GM18909 (cell line): ENCODE data around the gene ADAM19.

Experiments
- ATAC-seq: cut with Tn5 transposase; IDR thresholded peaks from one replicate; pipeline ENCODE4 v1.9.1; 2021; ENCODE audit warnings: mild to moderate bottlenecking; ENCODE audit not compliant: unreplicated experiment, poor library complexity

The ADAM19 gene

GRCh38 chr5:157563929-157564716, 11.5 kb downstream of the ADAM19 start:
- ATAC-seq: no peak

- no peak for ATAC-seq
Observed at GRCh38 chr5:157563373-157563928, 12.1 kb downstream of the ADAM19 start.

GRCh38 chr5:157562111-157562581, 13.4 kb downstream of the ADAM19 start:
- no peak for ATAC-seq

- ATAC-seq: no peak
Observed at GRCh38 chr5:157561110-157561509, 14.5 kb downstream of the ADAM19 start.

GRCh38 chr5:157559301-157559700, 16.3 kb downstream of the ADAM19 start:
- ATAC-seq: no peak

GRCh38 chr5:157558681-157559080, 16.9 kb downstream of the ADAM19 start:
- ATAC-seq: no peak

- no peak for ATAC-seq
Observed at GRCh38 chr5:157558041-157558595, 17.5 kb downstream of the ADAM19 start.

GRCh38 chr5:157556615-157557418, 18.8 kb downstream of the ADAM19 start:
- no peak for ATAC-seq

- no peak for ATAC-seq
Observed at GRCh38 chr5:157555037-157555640, 20.4 kb downstream of the ADAM19 start.

- no peak for ATAC-seq
Observed at GRCh38 chr5:157554179-157555036, 21.2 kb downstream of the ADAM19 start.

GRCh38 chr5:157552650-157553049, 22.9 kb downstream of the ADAM19 start:
- ATAC-seq: no peak

- ATAC-seq: no peak
Observed at GRCh38 chr5:157550663-157551062, 24.9 kb downstream of the ADAM19 start.

- ATAC-seq: no peak
Observed at GRCh38 chr5:157549954-157550549, 25.5 kb downstream of the ADAM19 start.

- ATAC-seq: no peak
Observed at GRCh38 chr5:157549283-157549629, 26.3 kb downstream of the ADAM19 start.

- ATAC-seq: no peak
Observed at GRCh38 chr5:157548513-157549282, 26.9 kb downstream of the ADAM19 start.

- ATAC-seq: no peak
Observed at GRCh38 chr5:157547941-157548512, 27.5 kb downstream of the ADAM19 start.

GRCh38 chr5:157546456-157547100, 29.0 kb downstream of the ADAM19 start:
- no peak for ATAC-seq
